Activated CD8-positive, alpha-beta memory T cell treated with anti-CD3 and anti-CD28 coated beads, Interleukin-2, amount 10 ng/mL, durations not matched to agents 7 days and 5 days (primary cell): ENCODE results near the gene RPTOR. TPM values are rescaled to one million over a fixed set of nuclear protein-coding genes. Genes with fewer than 3 reads are reported as not detected.

Source experiments
- ATAC-seq: fragments of 150-1000 bp; cut with Tn5 transposase; one replicate; pipeline ENCODE4 v1.10.0; 2021; ENCODE audit warnings: moderate library complexity
- CTCF ChIA-PET: fragments of 350-600 bp; sonication (Branson Sonifier 250); formaldehyde crosslinking; loops from one replicate; lab custom pipeline; 2021; ENCODE audit warnings: antibody characterized with exemption; lab: Charles Lee
- DNase-seq: peaks from one replicate; pipeline ENCODE4 v3.0.0-alpha.2; 2020
- H3K27ac Mint-ChIP-seq: one replicate; pipeline ENCODE4 v1.8.0; 2021; ENCODE audit warnings: mild to moderate bottlenecking, mixed read lengths
- H3K27me3 Mint-ChIP-seq: one replicate; pipeline ENCODE4 v1.8.0; 2021; ENCODE audit warnings: mixed read lengths
- H3K36me3 Mint-ChIP-seq: one replicate; pipeline ENCODE4 v1.8.0; 2021; ENCODE audit warnings: mild to moderate bottlenecking, mixed read lengths
- H3K4me1 Mint-ChIP-seq: one replicate; pipeline ENCODE4 v1.8.0; 2021; ENCODE audit warnings: mixed read lengths
- H3K4me3 Mint-ChIP-seq: one replicate; pipeline ENCODE4 v1.8.0; 2021; ENCODE audit warnings: mild to moderate bottlenecking, moderate library complexity, mixed read lengths
- H3K9me3 Mint-ChIP-seq: one replicate; pipeline ENCODE4 v1.8.0; 2022; ENCODE audit warnings: low read depth, mixed read lengths
- total RNA-seq, 2 experiments: library from RNA; stranded (reverse); gene quantifications; one replicate each; pipeline ENCODE4 v1.2.3, GENCODE V29; 2021

The RPTOR gene
- total RNA-seq, 2 experiments from 2014 or later: 60.4 to 87.0 TPM

DNA sequence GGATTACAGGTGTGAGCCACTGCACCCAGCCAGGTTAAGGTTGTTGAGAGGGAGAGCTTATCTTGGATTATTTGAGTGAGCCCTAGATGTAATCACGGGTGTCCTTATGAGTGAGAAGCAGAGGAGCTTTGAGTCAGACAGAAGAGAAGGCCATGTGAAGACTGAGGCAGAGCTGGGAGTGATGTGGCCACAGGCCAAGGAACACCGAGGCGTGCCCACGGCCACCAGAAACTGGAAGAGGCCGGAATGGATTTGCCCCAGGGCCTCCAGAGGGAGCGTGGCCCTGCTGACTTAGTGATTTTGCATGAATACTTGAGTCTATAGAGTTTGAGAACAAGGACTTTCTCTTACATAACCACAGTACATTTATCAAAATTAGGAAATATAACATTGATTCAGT lies 137.7 kb downstream of the RPTOR start:
- peaks cover 4% of the 10 kb centered on the region for H3K36me3 Mint-ChIP-seq
- no peak for ATAC-seq
- DNase-seq: no peak
- H3K4me1 Mint-ChIP-seq: peaks cover 37% of the 10 kb centered on the region
- H3K9me3 Mint-ChIP-seq: no peaks in the 10 kb centered on the region
- no peak overlapping the region for H3K4me3 Mint-ChIP-seq
- CTCF ChIA-PET: no interaction called here
- H3K27ac Mint-ChIP-seq: no peak overlapping the region
- no peaks in the 10 kb centered on the region for H3K27me3 Mint-ChIP-seq

DNA sequence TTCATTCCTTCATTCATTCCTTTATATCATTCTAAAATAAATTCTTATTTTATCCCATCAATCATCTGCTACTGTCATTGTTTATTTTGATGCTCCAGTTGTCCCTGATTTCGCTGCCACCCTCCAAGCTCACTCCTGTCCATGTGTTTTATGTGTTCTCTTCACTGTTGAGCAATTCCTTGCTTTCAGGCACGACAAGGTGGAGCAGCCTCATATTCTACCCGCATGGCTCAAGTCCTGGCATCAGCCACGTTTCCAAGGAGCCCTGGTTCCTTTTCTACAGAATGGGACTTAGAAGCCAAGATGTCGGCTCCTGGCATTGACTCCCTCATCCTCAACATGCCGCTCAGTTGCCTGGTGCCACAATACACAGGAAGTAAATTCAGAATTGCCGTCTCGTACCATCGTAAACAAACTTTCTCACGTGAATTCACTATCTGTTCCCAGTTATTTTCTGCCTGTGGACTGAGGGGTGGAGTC lies 139.0 kb downstream of the RPTOR start:
- ATAC-seq (no peak), DNase-seq (no peak)
- H3K36me3 Mint-ChIP-seq: peaks cover 4% of the 10 kb centered on the region
- peaks cover 27% of the 10 kb centered on the region for H3K4me1 Mint-ChIP-seq
- no peak overlapping the region for H3K27ac Mint-ChIP-seq
- H3K4me3 Mint-ChIP-seq: no peak overlapping the region
- CTCF ChIA-PET: no interaction called here
- no peaks in the 10 kb centered on the region for H3K9me3 Mint-ChIP-seq
- no peaks in the 10 kb centered on the region for H3K27me3 Mint-ChIP-seq

DNA sequence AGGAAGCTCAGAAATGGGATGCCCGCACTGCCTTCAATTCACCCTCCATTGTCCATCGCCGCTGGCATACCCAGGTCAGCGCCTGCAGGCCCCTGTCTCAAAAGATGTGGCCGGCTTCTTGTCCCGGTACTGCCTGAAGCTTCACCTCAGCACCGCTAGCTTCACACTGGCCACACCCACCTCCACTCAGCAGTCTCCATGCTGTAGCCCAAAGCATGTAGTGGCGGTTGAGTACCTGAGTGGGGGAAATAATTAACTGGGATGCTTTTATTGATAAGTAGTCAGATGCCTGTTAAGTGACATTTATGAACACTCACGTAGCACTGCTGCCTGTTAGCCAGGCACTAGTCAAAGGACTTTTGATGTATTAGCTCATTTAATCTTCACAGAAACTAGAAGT lies 143.2 kb downstream of the RPTOR start:
- CTCF ChIA-PET: interaction anchor here (1.0 to 2.1 kb wide), 2 partner anchors 8 to 190 kb away, joined by 3 to 4 read pairs; no protein-coding TSS in a partner anchor
- Mint-ChIP-seq H3K9me3 (no peaks in the 10 kb centered on the region), H3K27ac (no peak overlapping the region), H3K36me3 (peaks cover 6% of the 10 kb centered on the region), H3K4me3 (no peak overlapping the region), H3K4me1 (peaks cover 16% of the 10 kb centered on the region), H3K27me3 (no peaks in the 10 kb centered on the region)
- DNase-seq: no peak
- no peak for ATAC-seq

DNA sequence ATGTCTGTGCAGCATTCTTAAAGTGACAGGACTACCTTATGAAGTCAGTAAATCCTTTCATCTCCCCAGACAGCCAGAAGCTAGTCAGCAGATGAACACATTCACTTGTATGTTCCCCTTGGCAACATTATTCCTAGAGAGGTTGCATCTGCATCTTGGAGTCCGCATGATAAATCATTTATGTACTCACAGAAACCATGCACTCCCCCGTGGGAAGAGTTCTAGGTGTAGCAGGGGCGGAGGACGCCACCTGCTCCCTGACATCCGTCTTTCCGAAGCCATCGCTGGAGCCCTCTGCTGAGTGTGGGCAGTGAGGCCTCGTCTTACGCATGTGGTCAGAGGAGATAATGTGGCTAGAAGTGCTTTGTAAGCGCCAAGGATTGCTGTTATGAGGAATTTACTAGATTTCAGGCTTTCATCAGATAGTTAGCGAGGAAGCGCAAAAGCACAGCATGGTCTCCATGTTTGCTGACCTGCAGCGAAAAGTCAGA lies 144.5 kb downstream of the RPTOR start:
- ATAC-seq (no peak), DNase-seq (no peak)
- peaks cover 6% of the 10 kb centered on the region for H3K36me3 Mint-ChIP-seq
- H3K4me3 Mint-ChIP-seq: no peak overlapping the region
- H3K4me1 Mint-ChIP-seq: peaks cover 17% of the 10 kb centered on the region
- no peaks in the 10 kb centered on the region for H3K9me3 Mint-ChIP-seq
- CTCF ChIA-PET: interaction anchor here (2.1 kb wide), 1 partner anchor 10 kb away, joined by 4 read pairs; no protein-coding TSS in a partner anchor
- H3K27me3 Mint-ChIP-seq: no peaks in the 10 kb centered on the region
- no peak overlapping the region for H3K27ac Mint-ChIP-seq

DNA sequence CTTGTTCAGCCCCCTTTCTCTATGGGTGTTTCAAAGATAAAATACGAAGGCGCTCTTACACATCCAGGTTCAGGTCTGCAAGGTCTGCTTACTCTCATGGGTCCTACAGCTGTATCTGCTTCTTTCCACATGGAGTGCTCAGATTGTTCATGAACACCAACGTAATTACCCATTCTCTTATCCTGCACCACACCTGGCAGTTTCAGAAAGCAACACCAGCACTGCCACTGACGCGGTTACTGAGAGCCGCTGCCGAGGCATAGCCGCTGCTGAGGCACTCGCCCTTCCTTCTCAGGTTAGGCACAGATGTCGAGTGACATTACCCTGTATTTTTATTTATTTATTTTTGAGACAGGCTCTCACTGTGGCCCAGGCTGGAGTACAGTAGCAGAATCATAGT lies 147.1 kb downstream of the RPTOR start:
- Mint-ChIP-seq H3K27ac (no peak overlapping the region), H3K27me3 (no peaks in the 10 kb centered on the region), H3K4me3 (no peak overlapping the region), H3K9me3 (no peaks in the 10 kb centered on the region), H3K36me3 (peaks cover 6% of the 10 kb centered on the region), H3K4me1 (peaks cover 32% of the 10 kb centered on the region)
- DNase-seq (no peak), ATAC-seq (no peak)
- CTCF ChIA-PET: no interaction called here

DNA sequence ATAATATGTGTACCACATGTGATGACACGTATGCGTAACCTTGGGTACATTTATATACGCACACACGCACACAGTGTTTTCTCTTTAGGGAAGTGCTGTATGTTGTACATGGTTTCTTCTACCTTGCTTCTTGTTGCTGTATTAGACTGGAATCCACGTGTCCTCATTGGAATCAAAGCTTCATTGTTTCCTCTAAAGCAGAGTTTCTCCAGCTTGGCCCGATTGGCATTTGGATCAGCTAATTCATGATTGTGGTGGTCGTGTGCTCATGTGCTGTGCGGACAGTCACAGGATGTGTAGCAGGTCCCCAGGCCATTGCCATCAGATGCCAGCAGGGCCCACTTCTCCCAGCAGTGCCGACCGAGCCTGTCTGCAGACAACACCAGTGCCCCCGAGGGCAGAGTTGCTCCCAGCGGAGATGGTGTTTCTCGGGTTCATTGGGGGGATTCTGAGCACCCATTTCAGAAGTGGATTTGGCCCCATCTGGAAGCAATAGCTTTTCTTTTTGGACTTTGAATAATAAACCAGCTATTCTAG lies 148.4 kb downstream of the RPTOR start:
- Mint-ChIP-seq H3K4me1 (peaks cover 30% of the 10 kb centered on the region), H3K9me3 (no peaks in the 10 kb centered on the region), H3K27ac (no peak overlapping the region), H3K27me3 (no peaks in the 10 kb centered on the region), H3K36me3 (peaks cover 6% of the 10 kb centered on the region), H3K4me3 (no peak overlapping the region)
- CTCF ChIA-PET: no interaction called here
- no peak for ATAC-seq
- no peak for DNase-seq

DNA sequence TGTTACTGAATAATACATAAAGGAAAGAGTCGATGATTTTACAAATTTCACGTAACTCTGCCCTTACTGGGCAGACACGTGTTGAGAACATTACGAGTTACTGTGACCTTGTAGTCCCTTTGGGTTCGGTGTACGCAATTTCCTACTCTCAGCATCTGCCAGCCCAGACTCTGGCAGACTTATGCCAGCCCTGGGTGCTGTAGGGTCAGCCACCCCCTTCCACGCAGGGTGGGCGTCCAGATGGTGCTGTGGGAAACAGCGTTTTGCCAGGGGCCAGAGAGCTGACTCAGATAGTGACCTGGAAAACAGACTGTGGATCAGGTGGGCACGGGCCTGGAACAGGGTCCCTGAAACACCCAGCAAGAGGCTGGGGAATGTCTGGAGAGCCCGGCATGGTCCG lies 148.9 kb downstream of the RPTOR start:
- Mint-ChIP-seq H3K27ac (no peak overlapping the region), H3K27me3 (no peaks in the 10 kb centered on the region), H3K4me1 (peaks cover 30% of the 10 kb centered on the region), H3K36me3 (peaks cover 7% of the 10 kb centered on the region), H3K9me3 (no peaks in the 10 kb centered on the region), H3K4me3 (no peak overlapping the region)
- CTCF ChIA-PET: no interaction called here
- ATAC-seq: no peak
- no peak for DNase-seq

DNA sequence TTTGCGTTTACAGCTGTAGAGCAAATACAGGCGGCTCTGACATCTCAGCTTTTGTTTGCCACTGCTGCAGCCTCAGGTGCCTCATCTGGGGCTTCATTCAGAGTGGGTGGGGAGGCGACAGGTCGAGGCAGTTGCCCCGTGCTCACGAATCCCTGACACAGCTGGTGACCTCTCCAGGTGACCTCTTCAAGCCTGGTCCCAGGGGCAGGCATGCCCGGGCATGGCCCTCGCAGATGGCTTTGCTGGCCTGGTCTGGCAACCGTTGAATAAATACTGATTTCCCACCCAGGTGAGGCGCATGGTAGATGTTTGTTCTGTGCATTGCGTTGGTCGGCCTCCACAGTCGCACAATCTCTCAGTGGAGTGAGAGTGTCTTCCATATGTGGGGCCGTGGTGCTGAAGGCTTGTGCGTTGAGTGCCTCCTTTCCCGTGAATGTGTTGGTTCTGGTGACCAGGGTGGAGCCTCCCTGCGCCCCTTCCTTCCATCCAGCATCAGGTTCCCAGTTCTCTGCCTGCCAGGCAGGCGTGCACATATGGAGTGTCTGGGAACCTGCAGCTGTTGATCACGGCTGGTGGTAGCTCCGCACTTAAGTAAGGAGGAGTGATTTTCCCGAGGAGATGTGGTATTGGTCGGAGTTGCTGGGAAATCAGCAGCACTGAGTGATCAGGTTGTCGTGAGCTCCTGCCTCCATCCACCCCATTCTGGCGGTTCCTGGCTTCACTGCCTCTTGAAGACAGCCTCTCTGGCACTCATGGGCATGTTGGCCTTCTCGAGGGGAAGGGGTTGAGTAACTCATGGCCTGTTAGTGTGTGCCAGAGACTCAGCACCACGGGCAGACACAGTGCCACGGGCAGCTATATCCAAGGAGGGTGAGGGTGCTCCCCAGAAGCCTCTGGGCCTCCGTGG lies 149.7 kb downstream of the RPTOR start:
- Mint-ChIP-seq H3K9me3 (no peaks in the 10 kb centered on the region), H3K36me3 (peaks cover 10% of the 10 kb centered on the region), H3K4me1 (peaks cover 30% of the 10 kb centered on the region), H3K27me3 (no peaks in the 10 kb centered on the region), H3K4me3 (no peak overlapping the region), H3K27ac (peak overlapping the region; percentile 48)
- ATAC-seq (no peak), DNase-seq (no peak)
- CTCF ChIA-PET: no interaction called here

DNA sequence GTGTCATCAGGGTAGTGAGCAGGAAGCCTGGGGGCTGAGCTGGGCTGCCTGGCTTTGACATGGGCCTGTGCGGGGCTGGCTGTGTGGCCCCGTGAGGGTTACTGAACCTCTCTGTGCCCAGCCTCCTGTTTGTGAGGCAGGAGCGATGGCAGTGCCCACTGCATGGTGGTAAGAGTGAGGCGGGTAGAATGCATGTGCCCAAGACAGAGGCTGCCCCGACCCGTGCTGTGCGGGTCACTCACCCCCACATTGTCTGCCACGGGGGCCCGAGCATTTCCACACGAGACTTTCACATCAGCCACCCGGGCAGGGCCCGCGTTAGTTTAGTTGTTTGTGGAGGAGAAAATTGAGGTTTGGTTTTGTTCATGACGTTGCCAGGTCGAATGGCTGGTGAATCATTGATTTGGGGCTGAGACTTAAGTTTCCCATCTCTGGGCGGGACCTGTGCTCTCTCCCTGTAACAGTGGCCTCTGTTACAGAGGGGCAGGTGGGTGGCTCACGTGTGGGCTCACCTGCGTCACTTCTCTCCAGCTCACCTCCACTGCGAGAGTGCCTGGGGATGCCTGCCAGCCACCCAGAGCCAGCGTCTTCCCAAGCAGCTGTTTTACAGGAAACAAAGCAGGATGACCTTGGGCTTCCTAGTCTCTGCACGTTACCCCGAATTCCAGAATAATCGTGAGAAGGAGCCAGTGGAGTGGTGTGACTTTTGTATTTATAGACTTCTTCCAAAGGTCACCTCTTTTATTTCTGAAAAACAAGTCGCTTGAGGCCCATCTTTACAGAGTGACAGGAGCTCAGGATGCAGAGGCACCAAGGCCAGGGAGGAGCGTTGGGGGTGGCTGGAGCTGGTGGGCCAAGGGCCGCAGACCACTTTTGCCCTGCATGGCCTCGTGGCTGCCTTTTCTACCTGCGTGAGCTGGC lies 150.6 kb downstream of the RPTOR start:
- Mint-ChIP-seq H3K4me1 (peaks cover 33% of the 10 kb centered on the region), H3K9me3 (peaks cover 5% of the 10 kb centered on the region), H3K36me3 (peaks cover 15% of the 10 kb centered on the region), H3K27ac (no peak overlapping the region), H3K27me3 (no peaks in the 10 kb centered on the region), H3K4me3 (no peak overlapping the region)
- ATAC-seq (peak; percentile 72), DNase-seq (no peak)
- CTCF ChIA-PET: no interaction called here

DNA sequence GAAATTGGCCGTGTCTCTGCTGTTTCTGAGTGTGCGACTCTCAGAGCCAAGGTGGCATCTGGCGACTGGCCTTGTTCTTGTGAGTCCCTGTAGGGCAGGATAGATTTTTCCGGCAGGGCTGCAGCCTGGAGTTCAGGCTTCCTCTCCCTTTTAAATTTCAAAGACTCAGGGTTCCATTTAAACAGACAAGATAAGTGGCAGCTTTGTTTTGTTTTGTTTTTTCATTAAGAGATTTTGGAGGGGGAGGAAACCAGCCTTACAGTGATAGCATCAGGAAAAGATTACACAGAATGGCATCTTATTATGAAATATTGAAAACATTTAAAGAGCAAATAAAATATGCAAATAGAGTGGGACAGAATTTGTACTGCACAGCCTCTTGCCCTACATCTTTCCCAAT lies 151.3 kb downstream of the RPTOR start:
- Mint-ChIP-seq H3K4me1 (peaks cover 32% of the 10 kb centered on the region), H3K27ac (no peak overlapping the region), H3K36me3 (peaks cover 21% of the 10 kb centered on the region), H3K9me3 (peaks cover 10% of the 10 kb centered on the region), H3K4me3 (no peak overlapping the region), H3K27me3 (no peaks in the 10 kb centered on the region)
- DNase-seq (no peak), ATAC-seq (no peak)
- CTCF ChIA-PET: no interaction called here

DNA sequence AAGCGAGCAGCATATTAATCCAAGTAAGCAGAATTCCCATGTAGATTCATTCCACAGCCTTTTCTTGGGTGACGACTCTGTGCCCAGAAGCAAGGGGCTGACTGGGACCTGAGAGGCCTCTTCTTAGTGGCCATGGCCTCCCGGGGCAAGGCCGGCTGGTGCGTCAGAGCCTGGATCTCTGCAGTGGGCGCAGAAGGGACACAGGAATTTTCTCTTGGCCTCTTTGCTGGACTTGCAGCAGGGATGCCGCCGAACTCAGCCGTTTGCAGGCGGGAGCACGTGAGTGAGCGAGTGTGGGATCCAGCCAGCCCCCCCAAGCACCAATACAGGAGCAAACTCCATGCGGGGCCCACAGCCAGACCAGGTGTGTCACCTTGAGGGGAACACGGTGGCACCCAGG lies 151.8 kb downstream of the RPTOR start:
- ATAC-seq (no peak), DNase-seq (no peak)
- no peak overlapping the region for H3K4me3 Mint-ChIP-seq
- H3K9me3 Mint-ChIP-seq: peaks cover 10% of the 10 kb centered on the region
- no peak overlapping the region for H3K27ac Mint-ChIP-seq
- H3K4me1 Mint-ChIP-seq: peaks cover 34% of the 10 kb centered on the region
- peaks cover 22% of the 10 kb centered on the region for H3K36me3 Mint-ChIP-seq
- H3K27me3 Mint-ChIP-seq: no peaks in the 10 kb centered on the region
- CTCF ChIA-PET: no interaction called here

DNA sequence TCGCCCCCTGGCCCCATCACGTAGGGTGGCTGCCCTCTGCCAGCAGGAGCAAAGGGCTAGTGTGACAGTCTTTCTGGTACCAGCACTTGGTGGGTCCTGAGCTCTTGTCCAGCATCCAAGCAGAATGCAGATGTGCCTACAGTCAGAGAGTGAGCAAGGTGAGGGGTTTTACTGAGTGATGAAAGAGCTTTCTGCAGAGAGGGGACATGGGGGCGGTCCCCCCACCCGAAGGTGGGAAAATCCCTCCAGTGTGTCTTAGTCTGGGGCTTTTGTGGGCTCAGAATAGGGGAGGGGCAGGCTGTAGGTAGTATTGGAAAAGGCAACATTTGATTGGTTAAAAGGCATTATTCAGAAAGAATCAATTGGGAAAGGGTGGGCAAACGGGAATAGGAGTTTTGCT lies 152.3 kb downstream of the RPTOR start:
- Mint-ChIP-seq H3K27ac (no peak overlapping the region), H3K36me3 (peaks cover 21% of the 10 kb centered on the region), H3K4me3 (no peak overlapping the region), H3K9me3 (peaks cover 10% of the 10 kb centered on the region), H3K27me3 (no peaks in the 10 kb centered on the region), H3K4me1 (peaks cover 36% of the 10 kb centered on the region)
- DNase-seq (no peak), ATAC-seq (no peak)
- CTCF ChIA-PET: no interaction called here

DNA sequence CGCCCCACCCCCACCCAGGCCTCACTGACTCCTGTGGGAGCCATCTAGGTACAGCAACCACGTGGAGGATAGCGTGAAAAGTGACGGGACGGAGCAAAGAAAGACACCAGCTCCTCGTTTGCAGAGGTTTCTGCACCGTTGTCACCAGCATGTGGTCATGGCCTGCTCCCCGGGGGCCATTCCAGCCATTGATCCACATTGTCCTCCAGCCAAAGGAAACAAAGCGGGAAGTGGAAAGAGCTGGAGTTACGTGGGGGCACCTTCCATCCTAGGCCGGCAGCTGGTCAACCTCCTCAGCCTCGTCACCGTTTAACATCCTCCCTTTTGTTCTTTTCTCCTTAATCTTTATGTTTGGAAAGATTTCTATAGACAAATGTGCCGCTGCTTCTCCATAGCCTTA lies 153.7 kb downstream of the RPTOR start:
- Mint-ChIP-seq H3K4me3 (no peak overlapping the region), H3K27ac (no peak overlapping the region), H3K4me1 (peaks cover 49% of the 10 kb centered on the region), H3K36me3 (peaks cover 27% of the 10 kb centered on the region), H3K9me3 (peaks cover 14% of the 10 kb centered on the region), H3K27me3 (no peaks in the 10 kb centered on the region)
- DNase-seq (no peak), ATAC-seq (no peak)
- CTCF ChIA-PET: no interaction called here
